ENCODE measurements around the gene ARHGEF39. TPM values are rescaled to one million over a fixed set of nuclear protein-coding genes. Genes with fewer than 3 reads are reported as not detected.
A peak's percentile ranks its signal among the peaks of the same experiment; 100 is the strongest.

ARHGEF39 gene
- total and polyA plus RNA-seq, 9 of the 15 experiments (the other 6 are each of a cell fraction or from before 2014, with no cell fraction given), result 2.8 to 21.7 (median 12.9) TPM

DNA sequence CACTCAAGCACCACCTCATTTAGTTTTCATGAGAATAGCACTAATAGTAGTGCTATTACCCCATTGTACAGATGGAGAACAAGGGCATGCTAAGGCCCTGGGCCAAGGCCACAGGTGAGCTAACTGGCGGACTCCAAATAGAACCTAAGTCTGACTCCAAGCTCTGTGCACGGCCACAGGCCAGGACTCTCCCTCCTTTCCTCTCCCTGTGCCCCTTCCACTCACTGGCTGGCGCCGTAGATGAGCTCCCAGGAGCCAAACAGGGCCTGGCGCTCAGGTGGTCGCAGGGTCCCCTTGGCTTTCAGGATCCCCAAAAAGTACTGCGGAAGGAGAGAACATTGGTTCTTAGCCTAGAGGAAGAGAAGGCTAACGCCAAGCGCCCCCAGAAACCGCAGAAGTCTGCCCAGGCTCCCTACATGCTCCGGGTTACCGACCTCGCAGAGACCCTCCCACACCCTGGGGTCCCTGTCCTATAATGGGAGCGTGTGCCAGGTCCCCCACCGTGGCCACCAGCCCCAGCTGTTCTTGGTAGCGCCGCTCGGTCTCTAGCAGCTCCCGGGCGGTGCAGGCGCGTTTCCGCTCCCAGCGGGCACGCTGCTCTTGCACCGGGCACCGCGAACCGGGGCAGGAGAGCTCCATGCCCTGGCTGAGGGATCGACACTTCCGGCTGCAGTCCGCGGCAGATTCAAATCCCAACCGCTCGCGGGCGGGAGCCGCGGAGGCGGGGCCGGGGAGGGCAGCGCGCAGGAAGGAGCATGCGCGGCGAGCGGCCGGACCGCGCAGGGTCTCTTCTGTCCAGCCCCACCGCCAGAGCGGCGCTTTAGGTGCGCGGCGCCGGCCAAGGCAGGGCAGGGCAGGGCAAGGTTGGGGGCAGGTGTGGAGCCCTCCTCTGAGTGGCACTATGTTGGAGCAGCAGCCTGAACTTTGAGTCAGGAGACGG is at the start of gene ARHGEF39 (continued):
- TF ChIP-seq, protein P1, sequence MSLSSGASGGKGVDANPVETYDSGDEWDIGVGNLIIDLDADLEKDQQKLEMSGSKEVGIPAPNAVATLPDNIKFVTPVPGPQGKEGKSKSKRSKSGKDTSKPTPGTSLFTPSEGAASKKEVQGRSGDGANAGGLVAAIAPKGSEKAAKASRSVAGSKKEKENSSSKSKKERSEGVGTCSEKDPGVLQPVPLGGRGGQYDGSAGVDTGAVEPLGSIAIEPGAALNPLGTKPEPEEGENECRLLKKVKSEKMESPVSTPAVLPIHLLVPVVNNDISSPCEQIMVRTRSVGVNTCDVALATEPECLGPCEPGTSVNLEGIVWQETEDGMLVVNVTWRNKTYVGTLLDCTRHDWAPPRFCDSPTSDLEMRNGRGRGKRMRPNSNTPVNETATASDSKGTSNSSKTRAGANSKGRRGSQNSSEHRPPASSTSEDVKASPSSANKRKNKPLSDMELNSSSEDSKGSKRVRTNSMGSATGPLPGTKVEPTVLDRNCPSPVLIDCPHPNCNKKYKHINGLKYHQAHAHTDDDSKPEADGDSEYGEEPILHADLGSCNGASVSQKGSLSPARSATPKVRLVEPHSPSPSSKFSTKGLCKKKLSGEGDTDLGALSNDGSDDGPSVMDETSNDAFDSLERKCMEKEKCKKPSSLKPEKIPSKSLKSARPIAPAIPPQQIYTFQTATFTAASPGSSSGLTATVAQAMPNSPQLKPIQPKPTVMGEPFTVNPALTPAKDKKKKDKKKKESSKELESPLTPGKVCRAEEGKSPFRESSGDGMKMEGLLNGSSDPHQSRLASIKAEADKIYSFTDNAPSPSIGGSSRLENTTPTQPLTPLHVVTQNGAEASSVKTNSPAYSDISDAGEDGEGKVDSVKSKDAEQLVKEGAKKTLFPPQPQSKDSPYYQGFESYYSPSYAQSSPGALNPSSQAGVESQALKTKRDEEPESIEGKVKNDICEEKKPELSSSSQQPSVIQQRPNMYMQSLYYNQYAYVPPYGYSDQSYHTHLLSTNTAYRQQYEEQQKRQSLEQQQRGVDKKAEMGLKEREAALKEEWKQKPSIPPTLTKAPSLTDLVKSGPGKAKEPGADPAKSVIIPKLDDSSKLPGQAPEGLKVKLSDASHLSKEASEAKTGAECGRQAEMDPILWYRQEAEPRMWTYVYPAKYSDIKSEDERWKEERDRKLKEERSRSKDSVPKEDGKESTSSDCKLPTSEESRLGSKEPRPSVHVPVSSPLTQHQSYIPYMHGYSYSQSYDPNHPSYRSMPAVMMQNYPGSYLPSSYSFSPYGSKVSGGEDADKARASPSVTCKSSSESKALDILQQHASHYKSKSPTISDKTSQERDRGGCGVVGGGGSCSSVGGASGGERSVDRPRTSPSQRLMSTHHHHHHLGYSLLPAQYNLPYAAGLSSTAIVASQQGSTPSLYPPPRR (CRISPR knock-in tag; IDR thresholded peaks at IDR 0.05; ENCODE audit: borderline replicate concordance), result no peak
- TF ChIP-seq ZNF354B (CRISPR knock-in tag; IDR thresholded peaks at IDR 0.05), result no peak
- TF ChIP-seq MEIS2 (IDR thresholded peaks at IDR 0.05; ENCODE audit: partially characterized antibody), result peak; percentile 31
- no peak for TF ChIP-seq ZNF445 (CRISPR knock-in tag; IDR thresholded peaks at IDR 0.05; ENCODE audit: low read depth)
- no peak for TF ChIP-seq CBFA2T3 (IDR thresholded peaks at IDR 0.05)
- TF ChIP-seq, protein P2, sequence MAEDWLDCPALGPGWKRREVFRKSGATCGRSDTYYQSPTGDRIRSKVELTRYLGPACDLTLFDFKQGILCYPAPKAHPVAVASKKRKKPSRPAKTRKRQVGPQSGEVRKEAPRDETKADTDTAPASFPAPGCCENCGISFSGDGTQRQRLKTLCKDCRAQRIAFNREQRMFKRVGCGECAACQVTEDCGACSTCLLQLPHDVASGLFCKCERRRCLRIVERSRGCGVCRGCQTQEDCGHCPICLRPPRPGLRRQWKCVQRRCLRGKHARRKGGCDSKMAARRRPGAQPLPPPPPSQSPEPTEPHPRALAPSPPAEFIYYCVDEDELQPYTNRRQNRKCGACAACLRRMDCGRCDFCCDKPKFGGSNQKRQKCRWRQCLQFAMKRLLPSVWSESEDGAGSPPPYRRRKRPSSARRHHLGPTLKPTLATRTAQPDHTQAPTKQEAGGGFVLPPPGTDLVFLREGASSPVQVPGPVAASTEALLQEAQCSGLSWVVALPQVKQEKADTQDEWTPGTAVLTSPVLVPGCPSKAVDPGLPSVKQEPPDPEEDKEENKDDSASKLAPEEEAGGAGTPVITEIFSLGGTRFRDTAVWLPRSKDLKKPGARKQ (CRISPR knock-in tag; IDR thresholded peaks at IDR 0.05), result no peak
- TF ChIP-seq, protein P3, sequence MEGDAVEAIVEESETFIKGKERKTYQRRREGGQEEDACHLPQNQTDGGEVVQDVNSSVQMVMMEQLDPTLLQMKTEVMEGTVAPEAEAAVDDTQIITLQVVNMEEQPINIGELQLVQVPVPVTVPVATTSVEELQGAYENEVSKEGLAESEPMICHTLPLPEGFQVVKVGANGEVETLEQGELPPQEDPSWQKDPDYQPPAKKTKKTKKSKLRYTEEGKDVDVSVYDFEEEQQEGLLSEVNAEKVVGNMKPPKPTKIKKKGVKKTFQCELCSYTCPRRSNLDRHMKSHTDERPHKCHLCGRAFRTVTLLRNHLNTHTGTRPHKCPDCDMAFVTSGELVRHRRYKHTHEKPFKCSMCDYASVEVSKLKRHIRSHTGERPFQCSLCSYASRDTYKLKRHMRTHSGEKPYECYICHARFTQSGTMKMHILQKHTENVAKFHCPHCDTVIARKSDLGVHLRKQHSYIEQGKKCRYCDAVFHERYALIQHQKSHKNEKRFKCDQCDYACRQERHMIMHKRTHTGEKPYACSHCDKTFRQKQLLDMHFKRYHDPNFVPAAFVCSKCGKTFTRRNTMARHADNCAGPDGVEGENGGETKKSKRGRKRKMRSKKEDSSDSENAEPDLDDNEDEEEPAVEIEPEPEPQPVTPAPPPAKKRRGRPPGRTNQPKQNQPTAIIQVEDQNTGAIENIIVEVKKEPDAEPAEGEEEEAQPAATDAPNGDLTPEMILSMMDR (IDR thresholded peaks at IDR 0.05 in 2 of 3, conservative IDR thresholded peaks at IDR 0.05 in 1 of 3; ENCODE audit: insufficient read depth in 2 of 3, low read depth in 1 of 3, low read length in 3 of 3), result peak; percentile 41 to 49 (median 44); a peak in 4 of 6 replicates
- TF ChIP-seq, protein P4, sequence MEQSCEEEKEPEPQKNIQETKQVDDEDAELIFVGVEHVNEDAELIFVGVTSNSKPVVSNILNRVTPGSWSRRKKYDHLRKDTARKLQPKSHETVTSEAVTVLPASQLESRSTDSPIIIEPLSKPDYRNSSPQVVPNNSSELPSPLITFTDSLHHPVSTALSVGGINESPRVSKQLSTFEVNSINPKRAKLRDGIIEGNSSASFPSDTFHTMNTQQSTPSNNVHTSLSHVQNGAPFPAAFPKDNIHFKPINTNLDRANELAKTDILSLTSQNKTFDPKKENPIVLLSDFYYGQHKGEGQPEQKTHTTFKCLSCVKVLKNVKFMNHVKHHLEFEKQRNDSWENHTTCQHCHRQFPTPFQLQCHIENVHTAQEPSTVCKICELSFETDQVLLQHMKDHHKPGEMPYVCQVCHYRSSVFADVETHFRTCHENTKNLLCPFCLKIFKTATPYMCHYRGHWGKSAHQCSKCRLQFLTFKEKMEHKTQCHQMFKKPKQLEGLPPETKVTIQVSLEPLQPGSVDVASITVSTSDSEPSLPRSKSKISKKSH (CRISPR knock-in tag; IDR thresholded peaks at IDR 0.05), result no peak
- TF ChIP-seq ETV1 (tag; conservative IDR thresholded peaks at IDR 0.05; ENCODE audit: low read depth), result peak; percentile 81
- 0 out of 2 replicates have a peak, but pooled peaks have one; percentile 49 for TF ChIP-seq E2F3 (CRISPR knock-in tag; IDR thresholded peaks at IDR 0.05)
- no peak for TF ChIP-seq MTA1 (IDR thresholded peaks at IDR 0.05; ENCODE audit: borderline replicate concordance)
- no peak for TF ChIP-seq ZNF165 (CRISPR knock-in tag; IDR thresholded peaks at IDR 0.05; ENCODE audit: borderline replicate concordance)
- TF ChIP-seq CAMTA2 (CRISPR knock-in tag; conservative IDR thresholded peaks at IDR 0.05), result no peak
- TF ChIP-seq SRSF9 (IDR thresholded peaks at IDR 0.05; ENCODE audit: borderline replicate concordance, low read depth, low read length), result no peak
- TF ChIP-seq SMAD4 (CRISPR knock-in tag; conservative IDR thresholded peaks at IDR 0.05), result no peak
- TF ChIP-seq, protein P5, sequence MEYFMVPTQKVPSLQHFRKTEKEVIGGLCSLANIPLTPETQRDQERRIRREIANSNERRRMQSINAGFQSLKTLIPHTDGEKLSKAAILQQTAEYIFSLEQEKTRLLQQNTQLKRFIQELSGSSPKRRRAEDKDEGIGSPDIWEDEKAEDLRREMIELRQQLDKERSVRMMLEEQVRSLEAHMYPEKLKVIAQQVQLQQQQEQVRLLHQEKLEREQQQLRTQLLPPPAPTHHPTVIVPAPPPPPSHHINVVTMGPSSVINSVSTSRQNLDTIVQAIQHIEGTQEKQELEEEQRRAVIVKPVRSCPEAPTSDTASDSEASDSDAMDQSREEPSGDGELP (CRISPR knock-in tag; IDR thresholded peaks at IDR 0.05; ENCODE audit: borderline replicate concordance), result peak; percentile 84; the same call in 1 of the 2 replicates
